ENCODE data around the gene ALDOA. TPM values are rescaled to one million over a fixed set of nuclear protein-coding genes. Genes with fewer than 3 reads are reported as not detected.
A peak's percentile ranks its signal among the peaks of the same experiment; 100 is the strongest.

Gene ALDOA
- total RNA-seq, 1 donor from 2014 or later: 810 TPM

DNA sequence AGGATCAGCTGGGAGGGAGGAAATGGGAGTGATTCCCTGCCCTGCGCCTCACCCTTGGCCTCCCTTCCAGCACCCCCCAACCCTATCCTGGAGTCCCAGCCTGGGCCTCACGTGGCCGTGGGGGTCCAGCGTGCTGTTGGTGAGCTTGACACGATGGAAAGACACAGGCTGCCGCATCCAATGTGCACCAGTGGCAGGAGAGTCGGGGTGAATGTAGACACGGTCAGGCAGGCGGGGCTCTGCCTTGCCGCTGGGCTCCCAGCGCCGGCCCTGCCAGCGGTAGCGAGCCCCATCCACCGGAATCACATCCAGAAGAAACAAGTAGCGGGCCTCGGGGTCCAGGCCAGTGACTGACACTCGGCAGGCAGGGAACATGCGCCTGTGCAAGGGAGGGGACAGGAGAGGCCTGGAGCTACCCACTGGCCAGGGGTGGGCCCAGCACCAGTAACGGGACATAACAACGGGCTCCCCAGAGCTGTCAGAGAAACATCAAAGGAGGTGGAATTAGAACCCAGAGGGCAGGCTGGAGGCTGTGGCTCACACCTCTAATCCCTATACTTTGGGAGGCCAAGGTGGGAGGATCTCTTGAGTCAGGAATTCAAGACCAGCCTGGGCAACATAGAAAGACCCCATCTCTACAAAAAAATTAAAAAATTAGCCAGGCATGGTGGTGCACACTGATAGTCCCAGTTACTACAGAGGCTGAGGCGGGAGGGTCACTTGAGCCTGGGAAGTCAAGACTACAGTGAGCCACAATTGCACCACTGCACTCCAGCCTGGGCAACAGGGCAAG, 23.5 kb downstream of the ALDOA start:
- Histone ChIP-seq H3K9me3 (no peaks in the 10 kb centered on the region), H3K4me3 (no peak overlapping the region), H3K27ac (peak overlapping the region; percentile 89), H3K4me1 (peaks cover 32% of the 10 kb centered on the region), H3K27me3 (no peaks in the 10 kb centered on the region), H3K36me3 (peaks cover 0 to 21% of the 10 kb centered on the region in 2 donors)
- intact Hi-C loops (cut with DNase I): no loop called here
- no peak for DNase-seq (ENCODE audit: extremely low spot score in 2 of 2)
- no peak for TF ChIP-seq POLR2AphosphoS5 (IDR thresholded peaks at IDR 0.05; ENCODE audit: insufficient read depth in 1 of 2, low read depth in 1 of 2)
- TF ChIP-seq, protein P1, sequence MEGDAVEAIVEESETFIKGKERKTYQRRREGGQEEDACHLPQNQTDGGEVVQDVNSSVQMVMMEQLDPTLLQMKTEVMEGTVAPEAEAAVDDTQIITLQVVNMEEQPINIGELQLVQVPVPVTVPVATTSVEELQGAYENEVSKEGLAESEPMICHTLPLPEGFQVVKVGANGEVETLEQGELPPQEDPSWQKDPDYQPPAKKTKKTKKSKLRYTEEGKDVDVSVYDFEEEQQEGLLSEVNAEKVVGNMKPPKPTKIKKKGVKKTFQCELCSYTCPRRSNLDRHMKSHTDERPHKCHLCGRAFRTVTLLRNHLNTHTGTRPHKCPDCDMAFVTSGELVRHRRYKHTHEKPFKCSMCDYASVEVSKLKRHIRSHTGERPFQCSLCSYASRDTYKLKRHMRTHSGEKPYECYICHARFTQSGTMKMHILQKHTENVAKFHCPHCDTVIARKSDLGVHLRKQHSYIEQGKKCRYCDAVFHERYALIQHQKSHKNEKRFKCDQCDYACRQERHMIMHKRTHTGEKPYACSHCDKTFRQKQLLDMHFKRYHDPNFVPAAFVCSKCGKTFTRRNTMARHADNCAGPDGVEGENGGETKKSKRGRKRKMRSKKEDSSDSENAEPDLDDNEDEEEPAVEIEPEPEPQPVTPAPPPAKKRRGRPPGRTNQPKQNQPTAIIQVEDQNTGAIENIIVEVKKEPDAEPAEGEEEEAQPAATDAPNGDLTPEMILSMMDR (IDR thresholded peaks at IDR 0.05): no peak
- TF ChIP-seq POLR2A (IDR thresholded peaks at IDR 0.05): no peak

DNA sequence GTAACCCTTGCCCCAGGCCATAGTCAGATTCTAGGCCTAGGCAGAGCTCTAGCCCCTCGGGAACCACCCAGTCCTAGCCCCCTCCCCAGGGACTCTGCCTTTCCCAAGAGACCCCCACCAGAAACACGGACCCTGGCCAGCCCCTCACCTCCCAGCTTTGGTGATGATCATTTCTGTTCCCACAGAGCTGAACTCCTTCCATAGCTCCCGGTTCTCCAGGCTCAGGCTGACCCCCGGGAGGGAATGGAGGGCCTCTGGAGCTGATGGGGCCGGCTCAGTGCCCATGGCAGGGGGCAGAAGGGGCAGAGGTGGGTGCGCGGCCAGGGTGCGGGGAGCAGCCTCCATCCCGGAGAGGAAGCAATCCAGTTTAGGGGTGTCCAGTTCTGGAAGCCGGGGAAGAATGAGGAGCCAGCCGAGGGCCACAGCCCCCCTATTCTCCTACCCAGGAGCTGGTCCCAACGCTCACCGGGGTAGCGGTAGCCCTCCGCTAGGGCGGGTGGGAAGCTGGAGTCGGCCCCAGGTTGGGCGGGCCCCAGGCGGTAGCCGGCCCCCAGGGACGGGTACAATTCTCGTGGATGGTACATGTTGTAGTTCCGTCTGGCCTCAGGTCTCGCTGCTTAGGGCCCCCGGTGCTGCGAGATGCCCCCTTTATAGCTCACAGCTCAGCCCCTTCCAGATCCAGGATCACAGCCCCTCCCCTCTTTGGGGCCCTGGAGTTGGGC, 25.2 kb downstream of the ALDOA start:
- Histone ChIP-seq H3K9me3 (no peaks in the 10 kb centered on the region), H3K4me1 (peaks cover 48% of the 10 kb centered on the region), H3K27ac (peak overlapping the region; percentile 89), H3K27me3 (no peaks in the 10 kb centered on the region), H3K4me3 (peak overlapping the region; percentile 51 to 59), H3K36me3 (peaks cover 0 to 19% of the 10 kb centered on the region in 2 donors)
- intact Hi-C loops (cut with DNase I): no loop called here
- TF ChIP-seq, protein P1 (IDR thresholded peaks at IDR 0.05): no peak
- no peak for TF ChIP-seq POLR2AphosphoS5 (IDR thresholded peaks at IDR 0.05; ENCODE audit: insufficient read depth in 1 of 2, low read depth in 1 of 2)
- no peak for TF ChIP-seq POLR2A (IDR thresholded peaks at IDR 0.05)
- DNase-seq (ENCODE audit: extremely low spot score in 2 of 2): no peak

DNA sequence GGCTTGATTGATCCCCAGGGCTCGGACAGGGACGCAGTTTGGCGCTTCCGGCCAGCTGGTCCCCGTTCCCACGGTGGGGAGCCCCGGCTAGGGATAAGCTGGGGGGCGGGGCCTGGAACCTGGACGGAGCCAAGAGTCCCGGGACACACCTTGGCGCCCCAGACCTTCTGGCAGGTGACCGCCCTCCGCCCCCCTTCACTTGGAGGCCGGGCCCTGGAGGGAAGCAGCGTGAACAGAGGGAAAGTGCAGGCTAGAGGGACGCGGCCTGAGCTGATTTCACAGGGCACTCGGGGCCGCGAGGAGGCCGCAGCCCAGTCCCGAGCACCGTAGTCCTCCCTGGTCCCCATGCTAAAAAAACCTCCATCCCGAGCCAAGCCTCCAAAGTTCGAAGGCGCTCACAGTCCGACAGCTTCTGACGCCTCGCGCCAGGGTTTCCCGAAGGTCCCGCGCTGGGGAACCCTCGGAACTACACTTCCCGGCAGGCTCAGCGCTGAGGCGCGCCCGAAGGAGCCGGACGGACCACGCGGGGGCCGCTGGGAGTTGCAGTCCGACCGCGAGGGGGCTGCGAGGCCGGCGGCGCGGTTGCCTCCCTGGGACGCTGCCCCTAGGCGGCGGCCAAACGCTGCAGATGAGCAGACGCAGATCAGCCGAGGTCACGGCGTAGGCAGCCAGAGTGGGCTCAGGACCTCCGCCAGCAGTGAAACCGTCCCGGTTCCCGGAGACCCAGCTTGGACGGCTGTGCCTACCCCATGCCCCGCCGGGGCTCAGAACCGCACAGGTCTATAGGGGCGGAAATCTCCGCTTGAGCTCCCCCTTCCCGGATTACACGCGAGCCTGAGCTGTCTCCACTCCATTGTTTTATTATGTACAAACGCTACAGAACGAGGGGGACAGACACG, 26.2 kb downstream of the ALDOA start, which contains the start of gene TBX6:
Gene TBX6, minus strand, starts transcription at position 451 of the 899 bp plus-strand sequence. CDS start 731 bp downstream, outside the sequence.
- peaks cover 0 to 18% of the 10 kb centered on the region in 2 donors for H3K36me3 ChIP-seq
- H3K27me3 ChIP-seq: no peaks in the 10 kb centered on the region
- peak within 1 kb of the TSS; percentile 51 to 59 for H3K4me3 ChIP-seq
- DNase-seq (ENCODE audit: extremely low spot score in 2 of 2): no peak
- H3K27ac ChIP-seq: peak within 1 kb of the TSS; percentile 89
- peaks cover 48% of the 10 kb centered on the region for H3K4me1 ChIP-seq
- TF ChIP-seq POLR2AphosphoS5 (IDR thresholded peaks at IDR 0.05; ENCODE audit: insufficient read depth in 1 of 2, low read depth in 1 of 2): peak in 1 of 2 donors; percentile 73
- TF ChIP-seq, protein P1 (IDR thresholded peaks at IDR 0.05): peak; percentile 68 to 93 (median 92)
- TF ChIP-seq POLR2A (IDR thresholded peaks at IDR 0.05): no peak
- H3K9me3 ChIP-seq: no peaks in the 10 kb centered on the region
- intact Hi-C loops (cut with DNase I): no loop called here

DNA sequence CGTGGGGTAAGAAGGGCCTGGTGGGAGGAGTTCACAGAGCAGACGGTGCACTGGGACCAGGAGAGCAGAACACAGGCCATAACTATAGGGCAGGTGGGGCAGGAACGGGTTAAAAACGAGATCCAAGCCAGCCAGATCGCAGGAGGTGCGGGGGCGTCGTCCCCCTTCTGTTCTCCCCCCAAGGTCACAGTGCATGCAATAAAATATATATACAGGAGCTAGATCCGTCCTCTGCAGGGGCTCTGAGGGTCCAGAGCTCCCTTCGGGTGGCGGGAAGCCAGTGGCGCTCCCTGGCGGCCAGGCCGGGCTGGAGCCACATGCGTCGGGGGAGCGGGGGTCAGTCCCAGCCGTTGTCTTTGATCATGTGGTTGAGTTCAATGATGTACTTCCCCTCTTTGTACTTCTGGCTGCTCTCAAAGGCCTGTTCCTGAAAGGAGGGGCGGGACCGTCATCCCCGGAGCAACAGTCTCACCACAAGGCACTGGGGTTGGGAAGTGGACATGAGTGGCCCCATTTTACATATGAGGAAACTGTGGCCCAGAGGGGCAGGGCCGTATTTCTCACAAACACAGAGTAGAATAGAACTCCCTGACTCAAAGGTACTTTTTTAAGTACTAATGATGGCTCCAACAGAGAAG, 26.9 kb downstream of the ALDOA start:
- H3K27ac ChIP-seq: peak overlapping the region; percentile 89
- peak overlapping the region; percentile 51 to 59 for H3K4me3 ChIP-seq
- no peaks in the 10 kb centered on the region for H3K9me3 ChIP-seq
- intact Hi-C loops (cut with DNase I): no loop called here
- H3K36me3 ChIP-seq: peaks cover 0 to 18% of the 10 kb centered on the region in 2 donors
- DNase-seq (ENCODE audit: extremely low spot score in 2 of 2): no peak
- H3K4me1 ChIP-seq: peaks cover 48% of the 10 kb centered on the region
- TF ChIP-seq POLR2AphosphoS5 (IDR thresholded peaks at IDR 0.05; ENCODE audit: insufficient read depth in 1 of 2, low read depth in 1 of 2): peak; percentile 30 to 34
- no peak for TF ChIP-seq POLR2A (IDR thresholded peaks at IDR 0.05)
- TF ChIP-seq, protein P1 (IDR thresholded peaks at IDR 0.05): peak in 1 of 3 experiments; percentile 46
- H3K27me3 ChIP-seq: no peaks in the 10 kb centered on the region

All from vagina (tissue), 2 donors.